ENCODE data around the gene MED12L.

- TF ChIP-seq ATF3 (IDR thresholded peaks at IDR 0.05) (no peak), ATF3 (CRISPR knock-in tag; conservative IDR thresholded peaks at IDR 0.05) (no peak), POLR2AphosphoS5 (IDR thresholded peaks at IDR 0.05; ENCODE audit: control insufficient read depth, insufficient read depth, low read depth, low read length) (no peak), CC2D1A (IDR thresholded peaks at IDR 0.05) (no peak), SP1 (CRISPR knock-in tag; IDR thresholded peaks at IDR 0.05) (no peak), TCF7L2 (IDR thresholded peaks at IDR 0.05; ENCODE audit: low read depth, low read length) (no peak), ZBTB40 (IDR thresholded peaks at IDR 0.05) (no peak), ZBTB40 (CRISPR knock-in tag; IDR thresholded peaks at IDR 0.05) (no peak), ZNF431 (CRISPR knock-in tag; IDR thresholded peaks at IDR 0.05) (no peak), SREBF2 (CRISPR knock-in tag; IDR thresholded peaks at IDR 0.05) (no peak), USF1 (CRISPR knock-in tag; IDR thresholded peaks at IDR 0.05) (no peak), GABPB1 (CRISPR knock-in tag; IDR thresholded peaks at IDR 0.05) (no peak), CREBBP (IDR thresholded peaks at IDR 0.05; ENCODE audit: low read depth, low read length) (no peak), ZBTB1 (CRISPR knock-in tag; IDR thresholded peaks at IDR 0.05; ENCODE audit: borderline replicate concordance, low read depth) (no peak)
- TF ChIP-seq, protein P1, sequence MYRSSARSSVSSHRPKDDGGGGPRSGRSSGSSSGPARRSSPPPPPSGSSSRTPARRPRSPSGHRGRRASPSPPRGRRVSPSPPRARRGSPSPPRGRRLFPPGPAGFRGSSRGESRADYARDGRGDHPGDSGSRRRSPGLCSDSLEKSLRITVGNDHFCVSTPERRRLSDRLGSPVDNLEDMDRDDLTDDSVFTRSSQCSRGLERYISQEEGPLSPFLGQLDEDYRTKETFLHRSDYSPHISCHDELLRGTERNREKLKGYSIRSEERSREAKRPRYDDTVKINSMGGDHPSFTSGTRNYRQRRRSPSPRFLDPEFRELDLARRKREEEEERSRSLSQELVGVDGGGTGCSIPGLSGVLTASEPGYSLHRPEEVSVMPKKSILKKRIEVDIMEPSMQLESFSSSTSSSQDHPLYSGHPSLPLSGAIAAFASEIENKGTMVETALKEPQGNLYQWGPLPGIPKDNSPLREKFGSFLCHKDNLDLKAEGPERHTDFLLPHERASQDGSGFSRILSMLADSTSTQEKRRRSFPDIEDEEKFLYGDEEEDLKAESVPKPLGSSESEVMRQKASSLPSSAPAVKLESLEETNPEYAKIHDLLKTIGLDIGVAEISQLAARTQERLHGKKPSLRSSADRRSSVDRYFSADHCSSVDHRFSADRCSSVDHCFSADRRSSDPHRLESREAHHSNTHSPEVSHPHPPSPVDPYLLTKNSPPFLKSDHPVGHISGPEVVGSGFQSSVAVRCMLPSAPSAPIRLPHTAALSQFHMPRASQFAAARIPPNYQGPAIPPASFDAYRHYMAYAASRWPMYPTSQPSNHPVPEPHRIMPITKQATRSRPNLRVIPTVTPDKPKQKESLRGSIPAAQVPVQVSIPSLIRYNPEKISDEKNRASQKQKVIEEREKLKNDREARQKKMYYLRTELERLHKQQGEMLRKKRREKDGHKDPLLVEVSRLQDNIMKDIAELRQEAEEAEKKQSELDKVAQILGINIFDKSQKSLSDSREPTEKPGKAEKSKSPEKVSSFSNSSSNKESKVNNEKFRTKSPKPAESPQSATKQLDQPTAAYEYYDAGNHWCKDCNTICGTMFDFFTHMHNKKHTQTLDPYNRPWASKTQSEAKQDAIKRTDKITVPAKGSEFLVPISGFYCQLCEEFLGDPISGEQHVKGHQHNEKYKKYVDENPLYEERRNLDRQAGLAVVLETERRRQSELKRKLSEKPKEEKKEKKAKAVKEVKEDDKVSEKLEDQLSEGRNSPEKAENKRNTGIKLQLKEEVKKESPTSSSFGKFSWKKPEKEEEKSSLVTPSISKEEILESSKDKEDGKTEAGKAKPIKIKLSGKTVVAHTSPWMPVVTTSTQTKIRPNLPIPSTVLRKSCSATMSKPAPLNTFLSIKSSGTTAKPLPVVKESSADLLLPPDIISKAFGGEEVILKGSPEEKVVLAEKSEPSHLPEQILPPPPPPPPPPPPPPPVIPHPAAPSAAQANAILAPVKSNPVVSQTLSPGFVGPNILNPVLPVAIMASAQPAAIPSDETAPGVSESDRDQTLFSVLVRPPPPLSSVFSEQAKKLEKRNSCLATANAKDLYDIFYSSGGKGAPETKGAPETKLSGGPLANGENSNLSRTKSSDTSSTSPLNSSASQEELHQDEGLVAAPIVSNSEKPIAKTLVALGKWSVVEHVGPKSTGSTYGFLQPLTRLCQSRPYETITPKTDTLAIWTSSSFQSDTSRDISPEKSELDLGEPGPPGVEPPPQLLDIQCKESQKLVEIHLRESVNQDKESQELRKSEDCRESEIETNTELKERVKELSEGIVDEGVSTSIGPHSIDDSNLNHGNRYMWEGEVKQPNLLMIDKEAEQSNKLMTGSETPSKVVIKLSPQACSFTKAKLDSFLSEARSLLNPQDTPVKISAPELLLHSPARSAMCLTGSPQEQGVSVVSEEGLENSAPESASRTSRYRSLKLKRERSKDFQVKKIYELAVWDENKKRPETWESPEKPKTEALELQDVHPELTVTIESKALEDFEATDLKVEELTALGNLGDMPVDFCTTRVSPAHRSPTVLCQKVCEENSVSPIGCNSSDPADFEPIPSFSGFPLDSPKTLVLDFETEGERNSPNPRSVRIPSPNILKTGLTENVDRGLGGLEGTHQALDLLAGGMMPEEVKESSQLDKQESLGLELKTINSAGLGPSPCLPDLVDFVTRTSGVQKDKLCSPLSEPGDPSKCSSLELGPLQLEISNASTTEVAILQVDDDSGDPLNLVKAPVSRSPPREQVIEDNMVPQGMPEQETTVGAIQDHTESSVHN (IDR thresholded peaks at IDR 0.05; ENCODE audit: borderline replicate concordance in 1 of 2, low read depth in 1 of 2), result no peak
Observed at GRCh38 chr3:151379083-151379734, 293.7 kb downstream of the MED12L start.

All from K562 (cell line).